HepG2 (cell line): ENCODE measurements around the gene DDX28. TPM values are rescaled to one million over a fixed set of nuclear protein-coding genes. Genes with fewer than 3 reads are reported as not detected.

Source experiments
- ATAC-seq: fragments of 200-7000 bp; cut with Tn5 transposase; 3 replicates; pipeline ENCODE4 v1.9.1; 2020; ENCODE audit warnings: mild to moderate bottlenecking, moderate library complexity
- BruUV-seq: library from RNA; stranded (reverse); fragments of 400-500 nt; replicated peaks from 2 replicates; lab custom pipeline; 2021; lab: Mats Ljungman, UMichigan
- CTCF ChIA-PET: fragments of 300-600 bp; formaldehyde crosslinking; extraction: SDS; loops from one replicate; lab custom pipeline; 2021; ENCODE audit warnings: low total read pairs, inconsistent platforms, low intra/inter-chr PET ratio; lab: Yijun Ruan, JAX
- POLR2A ChIA-PET: fragments of 350-600 bp; sonication (Branson Sonifier 250); formaldehyde crosslinking; loops from one replicate; lab custom pipeline; 2020; ENCODE audit warnings: antibody characterized with exemption, inconsistent platforms; lab: Yijun Ruan, JAX
- DNase-seq: peaks from one replicate; pipeline ENCODE4 v3.0.0-alpha.2; 2015; ENCODE audit warnings: low spot score
- FAIRE-seq: peaks from 3 replicates; lab custom pipeline; 2011; peaks lifted over from hg19 to GRCh38; lab: Jason Lieb, UNC
- H2AFZ ChIP-seq: one replicate; pipeline ENCODE4 v1.6.1; 2011; ENCODE audit warnings: low read length, inconsistent platforms
- H3K27ac ChIP-seq: fragments of 300-600 bp; 3 replicates; pipeline ENCODE4 v1.8.0; 2011; ENCODE audit warnings: mixed run types, mild to moderate bottlenecking, mixed read lengths, low read length, inconsistent platforms; ENCODE audit not compliant: insufficient read depth; ENCODE audit errors: extremely low read length
- H3K27me3 ChIP-seq, 2 experiments: fragments of 200-600 bp in 1 of 2; 2 replicates in 1 of 2; 3 replicates in 1 of 2; pipeline versions ENCODE4 v1.6.0 to v1.8.0; 2011; ENCODE audit warnings: low read length in 2 of 2, mild to moderate bottlenecking in 2 of 2, moderate library complexity in 2 of 2, inconsistent platforms in 1 of 2; ENCODE audit not compliant: insufficient read depth in 2 of 2, control insufficient read depth in 1 of 2
- H3K36me3 ChIP-seq, 2 experiments: fragments of 200-600 bp in 1 of 2; replicated peaks in 1 of 2; 2 replicates in 1 of 2; 3 replicates in 1 of 2; pipeline versions ENCODE4 v1.5.1 to v1.8.0; 2011; ENCODE audit warnings: low read length in 2 of 2, inconsistent platforms in 1 of 2; ENCODE audit not compliant: insufficient read depth in 2 of 2, control insufficient read depth in 1 of 2
- H3K4me1 ChIP-seq: 2 replicates; pipeline ENCODE4 v1.5.1; 2012; ENCODE audit warnings: low read length, inconsistent platforms; ENCODE audit not compliant: insufficient read depth
- H3K4me2 ChIP-seq: 2 replicates; pipeline ENCODE4 v1.6.0; 2011; ENCODE audit warnings: low read depth, low read length, inconsistent platforms
- H3K4me3 ChIP-seq, 3 experiments: fragments of 200-600 bp in 1 of 3; sonication (generic), shearing (Covaris generic) in 1 of 3; replicated peaks in 1 of 3; 2 replicates each; pipeline ENCODE4 v1.5.1; 2011 to 2016; ENCODE audit warnings: low read length in 3 of 3, inconsistent platforms in 2 of 3, low read depth in 2 of 3, mild to moderate bottlenecking in 2 of 3, control low read depth in 1 of 3, mixed read lengths in 1 of 3; ENCODE audit not compliant: insufficient read depth in 1 of 3
- H3K79me2 ChIP-seq: one replicate; pipeline ENCODE4 v1.6.1; 2011; ENCODE audit warnings: low read length, inconsistent platforms; ENCODE audit not compliant: insufficient read depth
- H3K9ac ChIP-seq: 2 replicates; pipeline ENCODE4 v1.6.0; 2011; ENCODE audit warnings: mild to moderate bottlenecking, low read depth, low read length, inconsistent platforms; ENCODE audit not compliant: insufficient read depth
- H3K9me3 ChIP-seq: 2 replicates; pipeline ENCODE4 v1.5.1; 2012; ENCODE audit warnings: mild to moderate bottlenecking, low read length
- H4K20me1 ChIP-seq: 2 replicates; pipeline ENCODE4 v1.6.0; 2011; ENCODE audit warnings: inconsistent platforms, mild to moderate bottlenecking, low read length, moderate library complexity; ENCODE audit not compliant: insufficient read depth
- AGO1 ChIP-seq: fragments of 200-400 bp; formaldehyde crosslinking; IDR thresholded peaks from 2 replicates; pipeline ENCODE4 v1.6.1; 2017; ENCODE audit warnings: mild to moderate bottlenecking, low read depth, low read length, moderate library complexity; ENCODE audit not compliant: poor library complexity, severe bottlenecking
- ATAD3A ChIP-seq: sonication (generic); formaldehyde crosslinking; IDR thresholded peaks from 2 replicates; pipeline ENCODE4 v1.4.0; 2020; ENCODE audit warnings: missing genetic modification reagents
- HDAC6 ChIP-seq: fragments of 200-600 bp; sonication (generic); IDR thresholded peaks from 2 replicates; pipeline ENCODE4 v1.7.0; 2017; ENCODE audit warnings: mild to moderate bottlenecking, antibody characterized with exemption, low read length, low read depth
- HOXA3 ChIP-seq: sonication (generic); formaldehyde crosslinking; IDR thresholded peaks from 2 replicates; pipeline ENCODE4 v1.5.0; 2020; ENCODE audit warnings: missing genetic modification reagents
- IKZF1 ChIP-seq: fragments of 450-650 bp; IDR thresholded peaks from 2 replicates; pipeline ENCODE4 v1.7.1; 2016
- PATZ1 ChIP-seq: sonication (generic); formaldehyde crosslinking; IDR thresholded peaks from 2 replicates; pipeline ENCODE4 v1.4.0; 2020; ENCODE audit warnings: missing genetic modification reagents
- PHF8 ChIP-seq: sonication (generic); formaldehyde crosslinking; IDR thresholded peaks from 2 replicates; pipeline ENCODE4 v1.5.0; 2020; ENCODE audit warnings: missing genetic modification reagents
- SOX13 ChIP-seq, 3 experiments: fragments of 450-650 bp in 1 of 3; sonication (generic) in 1 of 3; formaldehyde crosslinking in 1 of 3; IDR thresholded peaks in 2 of 3; conservative IDR thresholded peaks in 1 of 3; 2 replicates each; pipeline versions ENCODE4 v1.5.0 to v1.6.1; 2016 to 2020; ENCODE audit warnings: antibody characterized with exemption in 1 of 3, mild to moderate bottlenecking in 1 of 3, missing compliant biosample characterization in 1 of 3, missing genetic modification reagents in 1 of 3, moderate library complexity in 1 of 3
- ZNF17 ChIP-seq: sonication (generic); formaldehyde crosslinking; IDR thresholded peaks from 2 replicates; pipeline ENCODE4 v1.5.0; 2020; ENCODE audit warnings: mild to moderate bottlenecking, missing genetic modification reagents
- ZNF367 ChIP-seq: sonication (generic); formaldehyde crosslinking; IDR thresholded peaks from 2 replicates; pipeline ENCODE4 v1.4.0; 2020; ENCODE audit warnings: missing genetic modification reagents, borderline replicate concordance
- ZNF615 ChIP-seq: sonication (generic); formaldehyde crosslinking; IDR thresholded peaks from 2 replicates; pipeline ENCODE4 v1.5.0; 2020; ENCODE audit warnings: mild to moderate bottlenecking, missing genetic modification reagents, borderline replicate concordance
- ZNF761 ChIP-seq: sonication (generic); formaldehyde crosslinking; conservative IDR thresholded peaks from 2 replicates; pipeline ENCODE4 v1.4.0; 2020; ENCODE audit warnings: mild to moderate bottlenecking, missing genetic modification reagents
- ZSCAN31 ChIP-seq: sonication (generic); formaldehyde crosslinking; IDR thresholded peaks from 2 replicates; pipeline ENCODE4 v1.5.0; 2020; ENCODE audit warnings: low read depth, mild to moderate bottlenecking, missing genetic modification reagents
- WGBS: methylation state at CpG from one replicate; pipeline ENCODE4 v1.1.6; 2017; ENCODE audit warnings: low lambda C conversion rate; 5-methylcytosine and 5-hydroxymethylcytosine counted together
- in situ Hi-C: cut with HindIII; loops from 2 replicates; pipeline ENCODE4 v1.10.0; 2017; ENCODE audit warnings: low pct_unique_long_range_greater_than_20kb; ENCODE audit not compliant: extremely low pct_ligation_motif_present
- intact Hi-C: fragments of 100-400 bp; cut with micrococcal nuclease; formaldehyde crosslinking; loops from one replicate; pipeline ENCODE4 v1.10.0; 2022; ENCODE audit not compliant: unreplicated experiment
- polyA plus RNA-seq, 8 experiments: library from polyadenylated mRNA; depleted of rRNA in 3 of 8; stranded (reverse) in 7 of 8; unstranded in 1 of 8; fragments of >200 nt; fragmentation: Illumina TruSeq in 4 of 8; extraction: Trizol in 4 of 8; gene quantifications; 2 replicates each; pipeline versions ENCODE4 v1.2.1 to v1.2.3, GENCODE V29; 2011 to 2016; ENCODE audit warnings: low read depth in 4 of 8, missing spikeins in 1 of 8, mixed read lengths in 1 of 8; ENCODE audit not compliant: insufficient read depth in 1 of 8
- total RNA-seq, 5 experiments: library from RNA; depleted of rRNA; stranded (reverse); fragments of >200 nt; fragmentation: Illumina TruSeq; extraction: Trizol; gene quantifications; 2 replicates each; pipeline ENCODE4 v1.2.3, GENCODE V29; 2016; ENCODE audit warnings: low read depth in 1 of 5
- TF ChIP-seq, protein P1 (sequence below): sonication (generic); formaldehyde crosslinking; IDR thresholded peaks from 2 replicates; pipeline ENCODE4 v1.4.0; 2020; ENCODE audit warnings: mild to moderate bottlenecking, missing genetic modification reagents
- TF ChIP-seq, protein P2 (sequence below): sonication (generic); formaldehyde crosslinking; IDR thresholded peaks from 2 replicates; pipeline ENCODE4 v1.5.0; 2020; ENCODE audit warnings: mild to moderate bottlenecking, missing genetic modification reagents

DDX28 gene
- total and polyA plus RNA-seq, 2 of the 13 experiments (the other 11 are each of a cell fraction or from before 2014, with no cell fraction given): 14.1 to 16.4 TPM

GRCh38 chr16:68055395-68055794, 32.4 kb upstream of the DDX28 start:
- ATAC-seq: no peak
- WGBS: 99% methylated on average over 3 of the region's 3 CpGs
- TF ChIP-seq PATZ1 (CRISPR knock-in tag) (no peak), ZNF615 (no peak), PHF8 (CRISPR knock-in tag) (no peak), IKZF1 (no peak), ZSCAN31 (CRISPR knock-in tag) (no peak), ZNF761 (CRISPR knock-in tag) (no peak), SOX13 (IDR thresholded peaks at IDR 0.05) (no peak), SOX13 (CRISPR knock-in tag; conservative IDR thresholded peaks at IDR 0.05 in 1 of 2, IDR thresholded peaks at IDR 0.05 in 1 of 2) (no peak), HOXA3 (CRISPR knock-in tag) (no peak), AGO1 (no peak), ZNF367 (CRISPR knock-in tag) (no peak), HDAC6 (no peak), ZNF17 (CRISPR knock-in tag) (no peak), ATAD3A (CRISPR knock-in tag) (no peak)
- TF ChIP-seq, protein P1, sequence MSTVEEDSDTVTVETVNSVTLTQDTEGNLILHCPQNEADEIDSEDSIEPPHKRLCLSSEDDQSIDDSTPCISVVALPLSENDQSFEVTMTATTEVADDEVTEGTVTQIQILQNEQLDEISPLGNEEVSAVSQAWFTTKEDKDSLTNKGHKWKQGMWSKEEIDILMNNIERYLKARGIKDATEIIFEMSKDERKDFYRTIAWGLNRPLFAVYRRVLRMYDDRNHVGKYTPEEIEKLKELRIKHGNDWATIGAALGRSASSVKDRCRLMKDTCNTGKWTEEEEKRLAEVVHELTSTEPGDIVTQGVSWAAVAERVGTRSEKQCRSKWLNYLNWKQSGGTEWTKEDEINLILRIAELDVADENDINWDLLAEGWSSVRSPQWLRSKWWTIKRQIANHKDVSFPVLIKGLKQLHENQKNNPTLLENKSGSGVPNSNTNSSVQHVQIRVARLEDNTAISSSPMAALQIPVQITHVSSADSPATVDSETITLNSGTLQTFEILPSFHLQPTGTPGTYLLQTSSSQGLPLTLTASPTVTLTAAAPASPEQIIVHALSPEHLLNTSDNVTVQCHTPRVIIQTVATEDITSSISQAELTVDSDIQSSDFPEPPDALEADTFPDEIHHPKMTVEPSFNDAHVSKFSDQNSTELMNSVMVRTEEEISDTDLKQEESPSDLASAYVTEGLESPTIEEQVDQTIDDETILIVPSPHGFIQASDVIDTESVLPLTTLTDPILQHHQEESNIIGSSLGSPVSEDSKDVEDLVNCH (CRISPR knock-in tag): no peak
- TF ChIP-seq, protein P2, sequence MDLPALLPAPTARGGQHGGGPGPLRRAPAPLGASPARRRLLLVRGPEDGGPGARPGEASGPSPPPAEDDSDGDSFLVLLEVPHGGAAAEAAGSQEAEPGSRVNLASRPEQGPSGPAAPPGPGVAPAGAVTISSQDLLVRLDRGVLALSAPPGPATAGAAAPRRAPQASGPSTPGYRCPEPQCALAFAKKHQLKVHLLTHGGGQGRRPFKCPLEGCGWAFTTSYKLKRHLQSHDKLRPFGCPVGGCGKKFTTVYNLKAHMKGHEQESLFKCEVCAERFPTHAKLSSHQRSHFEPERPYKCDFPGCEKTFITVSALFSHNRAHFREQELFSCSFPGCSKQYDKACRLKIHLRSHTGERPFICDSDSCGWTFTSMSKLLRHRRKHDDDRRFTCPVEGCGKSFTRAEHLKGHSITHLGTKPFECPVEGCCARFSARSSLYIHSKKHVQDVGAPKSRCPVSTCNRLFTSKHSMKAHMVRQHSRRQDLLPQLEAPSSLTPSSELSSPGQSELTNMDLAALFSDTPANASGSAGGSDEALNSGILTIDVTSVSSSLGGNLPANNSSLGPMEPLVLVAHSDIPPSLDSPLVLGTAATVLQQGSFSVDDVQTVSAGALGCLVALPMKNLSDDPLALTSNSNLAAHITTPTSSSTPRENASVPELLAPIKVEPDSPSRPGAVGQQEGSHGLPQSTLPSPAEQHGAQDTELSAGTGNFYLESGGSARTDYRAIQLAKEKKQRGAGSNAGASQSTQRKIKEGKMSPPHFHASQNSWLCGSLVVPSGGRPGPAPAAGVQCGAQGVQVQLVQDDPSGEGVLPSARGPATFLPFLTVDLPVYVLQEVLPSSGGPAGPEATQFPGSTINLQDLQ (CRISPR knock-in tag): no peak

More at GRCh38 chr16:68055395-68055794, 32.4 kb upstream of the DDX28 start:
- Histone ChIP-seq H2AFZ (no peak overlapping the region), H3K27me3 (no peaks in the 10 kb centered on the region), H3K79me2 (no peaks in the 10 kb centered on the region), H3K4me1 (peaks cover 13% of the 10 kb centered on the region), H3K4me2 (no peak overlapping the region), H4K20me1 (no peaks in the 10 kb centered on the region), H3K9ac (no peak overlapping the region), H3K36me3 (peaks cover 19 to 56% of the 10 kb centered on the region in 2 experiments), H3K27ac (no peak overlapping the region), H3K4me3 (no peak overlapping the region), H3K9me3 (no peaks in the 10 kb centered on the region)
- ChIA-PET POLR2A (no interaction called here), CTCF (no interaction called here)
- FAIRE-seq (no peak), DNase-seq (no peak)
- intact Hi-C loops: no loop called here
- in situ Hi-C loops: no loop called here
- BruUV-seq: no TSS peak
